Skin epidermis (tissue), 12 donors: ENCODE data around the gene NPAS3.

Source experiments
- H3K27ac ChIP-seq, 21 experiments: fragments of 200-600 bp; sonication (generic) in 11 of 21; one replicate each; pipeline ENCODE4 v1.5.0; 2020; ENCODE audit warnings: mild to moderate bottlenecking in 3 of 21, inconsistent platforms in 2 of 21, moderate library complexity in 2 of 21
- H3K4me3 ChIP-seq, 7 experiments: fragments of 200-600 bp; sonication (generic) in 2 of 7; one replicate each; pipeline ENCODE4 v1.5.0; 2020; ENCODE audit warnings: inconsistent platforms in 2 of 7, mild to moderate bottlenecking in 2 of 7, moderate library complexity in 1 of 7

The NPAS3 gene

DNA sequence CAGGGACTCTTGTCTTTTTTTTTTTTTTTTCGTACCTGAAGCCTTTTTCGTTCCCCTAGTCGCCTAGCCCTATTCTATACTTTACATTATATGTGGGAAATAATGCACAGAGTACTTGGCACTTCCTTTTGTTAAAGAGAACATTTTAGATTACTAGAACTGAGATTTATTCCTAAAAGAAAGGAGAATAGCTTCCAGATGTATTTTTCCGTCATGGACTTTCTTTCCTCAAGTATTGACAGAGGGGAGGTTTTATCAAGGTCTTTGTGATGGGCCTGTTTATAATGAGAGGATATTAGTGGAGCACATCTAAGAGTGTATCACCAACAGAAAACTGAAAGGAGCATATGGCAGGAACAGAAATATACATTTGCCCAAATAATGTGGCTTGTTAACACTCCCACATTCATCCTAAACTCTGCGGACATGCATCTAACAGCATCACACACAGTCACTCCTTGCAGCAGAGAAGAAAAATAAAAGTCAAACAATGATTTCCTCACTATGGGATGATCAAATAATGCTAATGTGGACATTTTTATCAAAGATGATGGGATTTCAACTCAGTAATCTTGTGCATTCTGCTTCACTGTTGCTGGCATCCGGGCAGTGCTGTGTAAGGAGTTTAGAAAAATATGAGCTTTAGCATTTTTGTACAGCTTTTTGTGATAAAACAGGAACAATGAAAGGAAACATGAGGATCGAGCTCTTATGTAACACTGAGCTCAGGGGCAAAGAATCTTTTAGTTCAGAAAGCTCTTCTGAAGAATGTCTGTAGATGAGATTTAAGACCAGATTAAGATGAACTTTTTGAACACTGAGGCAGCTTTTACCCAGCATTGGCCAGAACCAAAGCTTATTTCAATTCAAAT, 829.1 kb downstream of the NPAS3 start:
- Histone ChIP-seq H3K4me3 (no peak overlapping the region), H3K27ac (no peak overlapping the region)

- Histone ChIP-seq H3K4me3 (no peak overlapping the region), H3K27ac (no peak overlapping the region)
These were observed 829.8 kb downstream of the NPAS3 start for GRCh38 chr14:33768458-33768830.

GRCh38 chr14:33773205-33774030, 834.7 kb downstream of the NPAS3 start:
- Histone ChIP-seq H3K4me3 (no peak overlapping the region), H3K27ac (no peak overlapping the region)

GRCh38 chr14:33774161-33774560, 835.5 kb downstream of the NPAS3 start:
- H3K27ac ChIP-seq = no peak overlapping the region
- no peak overlapping the region for H3K4me3 ChIP-seq

DNA sequence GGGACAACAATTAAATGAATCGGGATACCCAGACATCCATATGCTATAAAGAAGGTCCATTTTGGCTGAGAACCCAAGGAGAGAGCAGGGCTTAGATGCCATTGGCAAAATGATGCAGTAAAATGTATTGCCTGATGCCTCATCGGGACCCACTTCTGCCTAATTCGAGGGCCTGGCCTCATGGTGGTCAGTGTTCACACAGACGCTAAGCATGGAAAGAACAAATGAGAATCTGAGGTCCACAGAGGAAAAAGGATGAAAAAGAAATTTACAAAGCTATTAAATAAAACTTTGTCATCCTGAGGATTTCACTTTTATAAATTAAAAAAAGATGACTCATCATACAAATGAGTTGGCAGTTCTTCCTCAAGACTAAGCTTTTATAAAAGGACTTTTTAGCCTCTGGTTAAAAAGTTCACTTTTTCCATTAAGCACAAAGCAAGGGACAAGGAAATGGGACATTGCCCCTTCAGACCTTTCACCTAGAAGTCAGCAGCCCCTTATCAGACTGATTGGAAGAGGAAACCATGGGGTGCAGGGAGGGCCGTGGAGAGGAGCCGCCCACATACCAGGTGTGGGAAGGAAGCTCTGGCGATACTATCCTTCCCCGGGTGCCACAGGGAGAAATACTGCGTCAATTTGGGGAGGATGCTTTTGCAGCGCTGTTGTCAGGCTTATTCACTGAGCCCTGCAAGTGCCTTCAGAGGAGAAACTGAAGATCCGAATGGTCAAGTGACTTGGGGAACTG, 836.2 kb downstream of the NPAS3 start:
- H3K4me3 ChIP-seq = no peak overlapping the region

GRCh38 chr14:33776871-33777270, 838.2 kb downstream of the NPAS3 start:
- H3K4me3 ChIP-seq = no peak overlapping the region

More for the DNA sequence above, 836.2 kb downstream of the NPAS3 start:
- H3K27ac ChIP-seq = no peak overlapping the region

DNA sequence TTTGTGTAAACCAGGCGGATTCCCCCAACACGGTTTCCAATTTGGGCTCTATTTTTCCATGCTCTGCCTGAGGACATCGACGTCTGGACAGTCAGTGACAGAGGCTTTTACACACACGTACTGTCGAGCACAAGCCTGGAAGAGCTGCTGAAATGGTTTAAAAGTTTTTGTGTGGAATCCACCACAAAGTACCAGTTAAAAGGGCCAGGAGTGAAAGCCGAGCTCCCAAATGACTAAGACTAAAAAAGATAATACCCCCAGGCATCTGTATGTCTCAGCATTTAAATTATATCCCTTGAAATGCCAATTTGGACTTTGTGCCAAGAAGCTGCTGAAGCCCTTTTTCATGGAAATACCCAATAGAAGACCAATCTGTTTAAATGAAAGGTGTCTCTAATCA, 839.0 kb downstream of the NPAS3 start:
- Histone ChIP-seq H3K4me3 (no peak overlapping the region), H3K27ac (no peak overlapping the region)

More at GRCh38 chr14:33776871-33777270, 838.2 kb downstream of the NPAS3 start:
- H3K27ac ChIP-seq = no peak overlapping the region

GRCh38 chr14:33780035-33780434, 841.4 kb downstream of the NPAS3 start:
- Histone ChIP-seq H3K4me3 (no peak overlapping the region), H3K27ac (no peak overlapping the region)

DNA sequence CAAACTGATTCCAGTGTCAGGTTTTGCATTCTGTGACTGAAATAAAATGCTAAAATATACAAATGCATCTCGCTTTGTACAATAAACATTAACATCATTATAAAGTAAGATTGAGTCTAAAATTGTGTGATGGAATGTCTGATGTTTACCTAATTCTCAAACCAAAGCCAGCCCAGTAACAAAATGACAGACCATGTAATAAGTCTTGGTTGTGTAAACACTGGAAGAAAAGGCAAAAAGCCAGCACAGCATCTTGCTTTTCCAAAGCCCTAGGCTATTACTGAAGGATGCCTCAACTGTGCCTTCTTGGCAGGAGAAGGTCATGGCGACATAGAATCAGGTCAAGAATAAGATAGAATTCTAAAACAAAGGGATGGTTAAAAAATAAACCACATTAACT, 842.6 kb downstream of the NPAS3 start:
- no peak overlapping the region for H3K27ac ChIP-seq
- no peak overlapping the region for H3K4me3 ChIP-seq

DNA sequence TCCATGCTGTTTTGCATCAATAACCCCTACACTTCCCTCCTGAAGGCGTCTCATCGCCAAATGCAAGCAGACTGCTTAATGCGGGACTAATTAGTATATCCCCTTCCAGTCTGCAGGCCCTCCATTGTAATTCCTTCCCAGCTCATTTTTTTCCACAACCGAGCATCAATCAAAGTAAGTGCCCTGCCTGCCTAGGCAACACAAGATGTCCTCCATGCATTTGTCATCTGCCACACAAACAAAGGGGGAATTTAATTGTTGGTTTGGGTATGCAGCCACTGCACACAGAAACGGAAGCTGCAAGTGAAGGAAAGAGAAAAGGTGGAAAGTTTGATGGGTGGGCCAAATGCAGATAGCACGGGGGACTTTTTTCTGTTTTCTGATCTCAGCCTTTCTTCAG, 844.2 kb downstream of the NPAS3 start:
- Histone ChIP-seq H3K27ac (no peak overlapping the region), H3K4me3 (no peak overlapping the region)

DNA sequence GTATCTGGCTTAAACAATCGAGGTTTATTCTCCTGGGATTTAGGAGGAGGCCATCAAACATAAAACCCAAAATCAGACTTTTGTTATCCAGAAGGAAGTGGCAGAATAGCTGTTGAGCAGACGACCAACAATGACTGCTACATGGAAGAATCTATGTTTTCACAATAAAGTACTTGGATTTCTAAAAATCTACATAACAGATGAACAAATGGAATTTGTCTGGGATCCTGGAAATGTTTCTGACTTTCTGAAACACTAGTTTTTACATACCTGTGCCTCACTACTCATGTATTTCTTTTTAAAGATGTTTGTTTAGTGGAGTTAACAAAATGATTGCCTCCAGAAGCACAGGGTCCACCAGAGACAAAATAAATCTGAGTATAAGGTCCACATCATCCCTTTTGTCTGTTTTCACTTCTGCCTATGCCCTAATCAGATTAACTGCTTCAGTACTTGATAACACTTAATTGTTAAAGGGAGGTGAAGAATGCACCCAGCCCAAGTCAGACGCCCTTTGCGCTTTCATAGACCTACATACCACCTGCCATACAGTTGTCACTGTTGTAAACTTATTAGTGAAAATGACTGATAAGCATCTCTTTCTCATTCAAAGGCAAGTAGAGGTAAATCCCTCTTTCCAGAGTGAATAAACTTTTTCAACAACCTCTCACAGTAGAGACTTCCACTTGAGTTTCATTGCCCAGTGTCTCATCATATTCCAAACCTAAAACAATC, 847.6 kb downstream of the NPAS3 start:
- Histone ChIP-seq H3K27ac (no peak overlapping the region), H3K4me3 (no peak overlapping the region)

GRCh38 chr14:33788161-33788560, 849.5 kb downstream of the NPAS3 start:
- H3K27ac ChIP-seq = no peak overlapping the region
- H3K4me3 ChIP-seq = no peak overlapping the region

DNA sequence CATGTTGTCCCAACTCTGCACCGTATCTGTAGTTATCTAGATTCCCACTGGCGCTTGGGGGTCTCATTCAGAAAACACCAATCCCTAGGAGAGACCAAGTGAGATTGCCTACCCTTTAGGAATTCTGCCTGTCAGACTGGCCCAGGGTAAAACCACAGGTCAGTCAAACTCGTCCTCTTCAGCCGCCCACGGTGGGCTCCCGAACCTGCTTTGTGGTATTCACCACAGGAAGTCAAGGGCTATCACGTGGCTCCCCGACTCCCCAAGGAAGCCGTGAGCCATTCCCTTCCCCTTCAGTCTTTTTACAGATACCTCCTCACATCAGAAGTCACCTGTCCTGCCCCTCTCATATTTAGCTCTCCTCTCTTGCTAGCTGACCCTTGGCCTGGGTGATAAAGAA, 852.3 kb downstream of the NPAS3 start:
- Histone ChIP-seq H3K4me3 (no peak overlapping the region), H3K27ac (no peak overlapping the region)

GRCh38 chr14:33792009-33792719, 853.5 kb downstream of the NPAS3 start:
- Histone ChIP-seq H3K4me3 (no peak overlapping the region), H3K27ac (no peak overlapping the region)

- H3K27ac ChIP-seq = peak overlapping the region in 2 of 21 experiments; percentile 32 to 42
These were observed 854.2 kb downstream of the NPAS3 start for GRCh38 chr14:33792720-33793368.

GRCh38 chr14:33793398-33794110, 854.9 kb downstream of the NPAS3 start:
- Histone ChIP-seq H3K27ac (peak overlapping the region in 1 of 21 experiments; percentile 32), H3K4me3 (no peak overlapping the region)

More at GRCh38 chr14:33792720-33793368, 854.2 kb downstream of the NPAS3 start:
- H3K4me3 ChIP-seq = peak overlapping the region in 1 of 7 experiments; percentile 11

GRCh38 chr14:33794791-33795305, 856.2 kb downstream of the NPAS3 start:
- Histone ChIP-seq H3K4me3 (no peak overlapping the region), H3K27ac (no peak overlapping the region)
